K562 (cell line): ENCODE results near the gene KIF5A. TPM values are rescaled to one million over a fixed set of nuclear protein-coding genes. Genes with fewer than 3 reads are reported as not detected.

Source experiments
- BCLAF1 ChIP-seq, 2 experiments: fragments of 450-650 bp in 1 of 2; IDR thresholded peaks; 2 replicates each; pipeline ENCODE4 v1.6.1; 2011 to 2017; ENCODE audit warnings: low read depth in 2 of 2, antibody characterized with exemption in 1 of 2, borderline replicate concordance in 1 of 2, low read length in 1 of 2, mild to moderate bottlenecking in 1 of 2, mixed read lengths in 1 of 2; ENCODE audit not compliant: control insufficient read depth in 1 of 2
- CC2D1A ChIP-seq: fragments of 450-650 bp; IDR thresholded peaks from 2 replicates; pipeline ENCODE4 v1.6.1; 2017; ENCODE audit warnings: mild to moderate bottlenecking
- CSDE1 ChIP-seq, 2 experiments: fragments of 450-650 bp; IDR thresholded peaks; 2 replicates each; pipeline ENCODE4 v1.6.1; 2016; ENCODE audit warnings: mild to moderate bottlenecking in 1 of 2
- FOXA1 ChIP-seq: fragments of 450-650 bp; IDR thresholded peaks from 2 replicates; pipeline ENCODE4 v1.6.1; 2016; ENCODE audit warnings: mild to moderate bottlenecking, borderline replicate concordance
- KLF16 ChIP-seq: IDR thresholded peaks from 2 replicates; pipeline ENCODE4 v1.6.1; 2016; ENCODE audit warnings: antibody characterized with exemption
- MYNN ChIP-seq, 2 experiments: sonication (generic); formaldehyde crosslinking in 1 of 2; IDR thresholded peaks; 2 replicates each; pipeline versions ENCODE4 v1.5.0 to v1.6.1; 2016 to 2020; ENCODE audit warnings: antibody characterized with exemption in 1 of 2, missing genetic modification reagents in 1 of 2
- RFX1 ChIP-seq: fragments of 450-650 bp; IDR thresholded peaks from 2 replicates; pipeline ENCODE4 v1.6.1; 2016; ENCODE audit warnings: mild to moderate bottlenecking, moderate library complexity
- ZC3H8 ChIP-seq: fragments of 450-650 bp; IDR thresholded peaks from 2 replicates; pipeline ENCODE4 v1.6.1; 2017
- ZFP1 ChIP-seq: fragments of 450-650 bp; formaldehyde crosslinking; IDR thresholded peaks from 2 replicates; pipeline ENCODE4 v1.4.0; 2020; ENCODE audit warnings: mild to moderate bottlenecking, mixed read lengths
- ZKSCAN1 ChIP-seq: fragments of 150-350 bp; IDR thresholded peaks from 2 replicates; pipeline ENCODE4 v1.6.1; 2016; ENCODE audit warnings: low read depth, low read length
- ZNF324 ChIP-seq: fragments of 250-450 bp; sonication (Bioruptor Pico); IDR thresholded peaks from 2 replicates; pipeline ENCODE4 v1.4.0; 2020; ENCODE audit warnings: mild to moderate bottlenecking
- ZNF79 ChIP-seq: fragments of 250-450 bp; sonication (Bioruptor Pico); IDR thresholded peaks from 2 replicates; pipeline ENCODE4 v1.4.0; 2020; ENCODE audit warnings: low read depth, mild to moderate bottlenecking, moderate library complexity
- polyA plus RNA-seq, 8 experiments: library from polyadenylated mRNA; depleted of rRNA in 4 of 8; stranded (reverse) in 5 of 8; unstranded in 3 of 8; fragments of >200 nt; fragmentation: Nextera tagmentation in 2 of 8; fragmentation: Illumina TruSeq in 1 of 8; extraction: Ambion mirVana in 2 of 8; extraction: Trizol in 1 of 8; gene quantifications; 2 replicates each; pipeline versions ENCODE4 v1.2.1 to v1.2.3, GENCODE V29; 2011 to 2014; ENCODE audit warnings: inconsistent platforms in 1 of 8, missing spikeins in 1 of 8
- total RNA-seq, 7 experiments: library from RNA; depleted of rRNA in 6 of 7; stranded (reverse); fragments of >200 nt in 6 of 7; fragmentation: Illumina TruSeq in 2 of 7; extraction: Trizol in 2 of 7; gene quantifications; 2 replicates each; pipeline versions ENCODE4 v1.2.1 to v1.2.3, GENCODE V29; 2011 to 2021; ENCODE audit warnings: low replicate concordance in 1 of 7
- TF ChIP-seq, protein P1 (sequence below), 2 experiments: fragments of 450-650 bp in 1 of 2; sonication (generic) in 1 of 2; formaldehyde crosslinking in 1 of 2; IDR thresholded peaks; 2 replicates each; pipeline versions ENCODE4 v1.7.1 to v1.9.0; 2016 to 2022; ENCODE audit warnings: inconsistent platforms in 1 of 2, mild to moderate bottlenecking in 1 of 2, missing genetic modification reagents in 1 of 2

KIF5A gene
- total and polyA plus RNA-seq, 9 of the 15 experiments (the other 6 are each of a cell fraction or from before 2014, with no cell fraction given): 3.4 to 17.7 (median 8.0) TPM

DNA sequence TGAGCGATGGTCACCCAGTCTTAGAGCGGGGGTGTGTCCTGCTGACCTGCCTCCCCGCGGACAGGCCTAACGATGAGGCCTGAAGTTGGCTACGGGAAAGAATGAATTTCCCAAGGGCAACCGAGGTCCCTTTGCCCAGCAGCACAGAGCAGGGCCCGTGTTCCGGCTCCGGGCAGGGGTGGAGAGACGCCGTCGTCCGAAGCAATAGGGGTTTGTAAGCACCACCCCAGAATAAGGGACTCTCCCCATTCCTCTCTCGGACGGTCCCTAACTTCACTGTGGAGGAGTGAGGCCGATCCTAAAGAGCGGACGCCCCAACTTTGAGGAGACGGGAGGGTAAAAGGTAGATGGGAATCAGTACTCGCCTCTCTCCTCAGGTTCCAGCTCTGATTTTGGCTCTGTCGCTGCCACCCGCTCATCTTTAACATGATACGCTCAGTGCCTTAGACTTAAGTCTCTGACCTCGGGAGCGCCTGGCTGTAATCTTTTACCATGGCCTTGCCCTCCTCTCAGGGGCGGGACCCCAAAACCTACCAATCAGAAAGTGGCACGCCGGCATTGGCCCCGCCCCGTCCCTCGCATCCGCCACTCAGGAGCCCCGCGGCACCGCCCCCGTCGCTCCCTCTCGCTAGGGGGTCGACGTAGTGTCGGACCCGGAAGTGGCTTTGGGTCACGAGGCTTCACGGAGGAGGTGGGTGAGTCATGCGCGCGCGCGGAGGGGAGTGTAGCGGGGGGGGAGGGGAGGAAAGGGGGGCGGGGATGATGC, 29.6 kb upstream of the KIF5A start, which contains the start of gene DDIT3 (continued):
- TF ChIP-seq BCLAF1 (IDR thresholded peaks at IDR 0.05; ENCODE audit: borderline replicate concordance in 1 of 2, control insufficient read depth in 1 of 2, low read depth in 2 of 2, low read length in 1 of 2) (no peak), ZNF324 (CRISPR knock-in tag) (peak; percentile 53; the same call in 1 of the 2 replicates), ZNF79 (0 out of 2 replicates have a peak, but pooled peaks have one; percentile 27), CC2D1A (no peak), ZC3H8 (no peak), MYNN (IDR thresholded peaks at IDR 0.05) (0 out of 2 replicates have a peak, but pooled peaks have one; percentile 11), MYNN (CRISPR knock-in tag; IDR thresholded peaks at IDR 0.05) (no peak), RFX1 (no peak), KLF16 (no peak; the same call in 1 of the 2 replicates), ZFP1 (CRISPR knock-in tag) (no peak), ZKSCAN1 (no peak; the same call in none of the 2 replicates), FOXA1 (no peak), CSDE1 (IDR thresholded peaks at IDR 0.05) (peak in 1 of 2 experiments; percentile 39; a peak in 1 of 4 replicates)
- TF ChIP-seq, protein P1, sequence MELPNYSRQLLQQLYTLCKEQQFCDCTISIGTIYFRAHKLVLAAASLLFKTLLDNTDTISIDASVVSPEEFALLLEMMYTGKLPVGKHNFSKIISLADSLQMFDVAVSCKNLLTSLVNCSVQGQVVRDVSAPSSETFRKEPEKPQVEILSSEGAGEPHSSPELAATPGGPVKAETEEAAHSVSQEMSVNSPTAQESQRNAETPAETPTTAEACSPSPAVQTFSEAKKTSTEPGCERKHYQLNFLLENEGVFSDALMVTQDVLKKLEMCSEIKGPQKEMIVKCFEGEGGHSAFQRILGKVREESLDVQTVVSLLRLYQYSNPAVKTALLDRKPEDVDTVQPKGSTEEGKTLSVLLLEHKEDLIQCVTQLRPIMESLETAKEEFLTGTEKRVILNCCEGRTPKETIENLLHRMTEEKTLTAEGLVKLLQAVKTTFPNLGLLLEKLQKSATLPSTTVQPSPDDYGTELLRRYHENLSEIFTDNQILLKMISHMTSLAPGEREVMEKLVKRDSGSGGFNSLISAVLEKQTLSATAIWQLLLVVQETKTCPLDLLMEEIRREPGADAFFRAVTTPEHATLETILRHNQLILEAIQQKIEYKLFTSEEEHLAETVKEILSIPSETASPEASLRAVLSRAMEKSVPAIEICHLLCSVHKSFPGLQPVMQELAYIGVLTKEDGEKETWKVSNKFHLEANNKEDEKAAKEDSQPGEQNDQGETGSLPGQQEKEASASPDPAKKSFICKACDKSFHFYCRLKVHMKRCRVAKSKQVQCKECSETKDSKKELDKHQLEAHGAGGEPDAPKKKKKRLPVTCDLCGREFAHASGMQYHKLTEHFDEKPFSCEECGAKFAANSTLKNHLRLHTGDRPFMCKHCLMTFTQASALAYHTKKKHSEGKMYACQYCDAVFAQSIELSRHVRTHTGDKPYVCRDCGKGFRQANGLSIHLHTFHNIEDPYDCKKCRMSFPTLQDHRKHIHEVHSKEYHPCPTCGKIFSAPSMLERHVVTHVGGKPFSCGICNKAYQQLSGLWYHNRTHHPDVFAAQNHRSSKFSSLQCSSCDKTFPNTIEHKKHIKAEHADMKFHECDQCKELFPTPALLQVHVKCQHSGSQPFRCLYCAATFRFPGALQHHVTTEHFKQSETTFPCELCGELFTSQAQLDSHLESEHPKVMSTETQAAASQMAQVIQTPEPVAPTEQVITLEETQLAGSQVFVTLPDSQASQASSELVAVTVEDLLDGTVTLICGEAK (IDR thresholded peaks at IDR 0.05): no peak
- TF ChIP-seq, protein P1 (CRISPR knock-in tag; IDR thresholded peaks at IDR 0.05): no peak
